Omental fat pad (tissue), 4 donors: ENCODE measurements around the gene ZNF787. TPM values are rescaled to one million over a fixed set of nuclear protein-coding genes. Genes with fewer than 3 reads are reported as not detected.

ENCODE experiments used
- ATAC-seq: fragments of 150-250 bp; one replicate; pipeline ENCODE4 v1.9.1; 2016; ENCODE audit warnings: mild to moderate bottlenecking, moderate library complexity; ENCODE audit not compliant: low FRiP score
- DNase-seq: peaks from one replicate; pipeline ENCODE4 v3.0.0-alpha.2; 2019; ENCODE audit warnings: low spot score
- small RNA-seq: library from RNA; depleted of rRNA; stranded (forward); fragments of <200 nt; gene quantifications from one replicate; pipeline ENCODE3, GENCODE V24; 2016
- total RNA-seq, 4 donors: library from RNA; depleted of rRNA; stranded (reverse); fragments of >200 nt; gene quantifications; one replicate each; pipeline ENCODE4 v1.1.0, GENCODE V29; 2016
- TF ChIP-seq, protein P1 (sequence below), 3 donors: fragments of 450-650 bp; IDR thresholded peaks; one replicate each; pipeline ENCODE4 v1.5.1; 2016 to 2017; ENCODE audit warnings: antibody characterized with exemption in 3 of 3, mild to moderate bottlenecking in 3 of 3, moderate library complexity in 2 of 3

ZNF787 gene
- total RNA-seq, 4 donors from 2014 or later = 10.9 to 18.6 (median 12.0) TPM

DNA sequence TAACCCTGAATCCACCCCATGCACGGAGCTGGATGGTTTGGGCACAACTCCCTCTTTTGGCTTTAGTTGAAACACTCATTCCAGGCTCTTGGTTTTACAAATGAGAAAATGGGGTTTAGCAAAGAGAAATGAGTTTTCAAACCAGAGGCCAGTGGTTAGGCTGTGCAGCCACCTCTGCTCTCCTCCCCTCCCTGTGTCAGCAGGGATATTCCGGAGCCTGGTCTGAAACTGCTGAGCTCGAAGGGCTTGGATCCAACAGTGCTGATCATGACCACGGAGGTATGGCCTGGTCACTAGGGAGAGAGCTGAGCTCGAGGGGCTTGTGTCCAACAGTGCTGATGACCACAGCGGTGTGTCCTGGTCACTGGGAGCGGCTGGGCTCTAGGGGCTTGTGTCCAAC is 41.5 kb downstream of the ZNF787 start:
- no peak for DNase-seq
- no peak for ATAC-seq

DNA sequence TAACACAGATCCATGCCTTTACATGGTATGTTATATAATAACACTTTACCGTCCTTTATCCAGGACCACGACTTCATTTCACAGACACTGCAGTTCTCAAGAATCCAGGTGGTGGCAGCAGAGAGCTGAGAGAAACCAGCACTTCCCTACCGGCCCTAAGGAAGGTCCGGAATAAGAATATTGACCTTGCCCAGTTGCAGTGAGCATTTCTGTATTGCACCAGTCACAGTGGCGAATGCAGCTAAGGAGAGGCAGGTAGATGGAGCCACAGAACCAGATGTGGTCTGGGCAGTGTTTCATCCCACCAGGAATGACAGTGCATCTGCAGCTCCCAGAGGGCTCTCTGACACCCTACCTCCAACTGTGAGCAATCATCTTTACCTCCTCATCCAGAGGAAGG is 44.6 kb downstream of the ZNF787 start:
- ATAC-seq (no peak), DNase-seq (peak; percentile 58)
- TF ChIP-seq, protein P1, sequence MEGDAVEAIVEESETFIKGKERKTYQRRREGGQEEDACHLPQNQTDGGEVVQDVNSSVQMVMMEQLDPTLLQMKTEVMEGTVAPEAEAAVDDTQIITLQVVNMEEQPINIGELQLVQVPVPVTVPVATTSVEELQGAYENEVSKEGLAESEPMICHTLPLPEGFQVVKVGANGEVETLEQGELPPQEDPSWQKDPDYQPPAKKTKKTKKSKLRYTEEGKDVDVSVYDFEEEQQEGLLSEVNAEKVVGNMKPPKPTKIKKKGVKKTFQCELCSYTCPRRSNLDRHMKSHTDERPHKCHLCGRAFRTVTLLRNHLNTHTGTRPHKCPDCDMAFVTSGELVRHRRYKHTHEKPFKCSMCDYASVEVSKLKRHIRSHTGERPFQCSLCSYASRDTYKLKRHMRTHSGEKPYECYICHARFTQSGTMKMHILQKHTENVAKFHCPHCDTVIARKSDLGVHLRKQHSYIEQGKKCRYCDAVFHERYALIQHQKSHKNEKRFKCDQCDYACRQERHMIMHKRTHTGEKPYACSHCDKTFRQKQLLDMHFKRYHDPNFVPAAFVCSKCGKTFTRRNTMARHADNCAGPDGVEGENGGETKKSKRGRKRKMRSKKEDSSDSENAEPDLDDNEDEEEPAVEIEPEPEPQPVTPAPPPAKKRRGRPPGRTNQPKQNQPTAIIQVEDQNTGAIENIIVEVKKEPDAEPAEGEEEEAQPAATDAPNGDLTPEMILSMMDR (IDR thresholded peaks at IDR 0.05) = peak in 2 of 3 donors; percentile 57 to 68

More for the DNA sequence above, 41.5 kb downstream of the ZNF787 start:
- TF ChIP-seq, protein P1 (IDR thresholded peaks at IDR 0.05) = no peak

DNA sequence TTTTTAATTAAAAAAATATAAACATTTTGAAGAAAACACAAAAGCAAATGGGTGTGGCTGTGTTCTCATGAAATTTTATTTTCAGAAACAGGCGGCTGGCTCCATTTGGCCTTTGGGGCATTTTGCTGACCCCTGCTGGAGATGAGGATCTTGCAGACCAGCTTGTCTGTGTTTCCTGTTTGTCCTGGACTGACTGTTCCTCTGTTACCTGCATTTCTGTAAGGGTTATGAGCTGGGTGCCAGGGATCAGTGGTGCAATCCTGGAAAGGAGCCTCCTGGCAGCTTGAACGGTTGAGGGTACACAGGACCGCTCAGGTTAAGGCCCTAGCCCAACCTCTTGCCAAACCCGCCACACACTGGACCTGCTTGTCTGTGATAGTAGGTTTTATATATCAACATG is 49.9 kb downstream of the ZNF787 start:
- DNase-seq (no peak), ATAC-seq (no peak)
- TF ChIP-seq, protein P1 (IDR thresholded peaks at IDR 0.05) = no peak

DNA sequence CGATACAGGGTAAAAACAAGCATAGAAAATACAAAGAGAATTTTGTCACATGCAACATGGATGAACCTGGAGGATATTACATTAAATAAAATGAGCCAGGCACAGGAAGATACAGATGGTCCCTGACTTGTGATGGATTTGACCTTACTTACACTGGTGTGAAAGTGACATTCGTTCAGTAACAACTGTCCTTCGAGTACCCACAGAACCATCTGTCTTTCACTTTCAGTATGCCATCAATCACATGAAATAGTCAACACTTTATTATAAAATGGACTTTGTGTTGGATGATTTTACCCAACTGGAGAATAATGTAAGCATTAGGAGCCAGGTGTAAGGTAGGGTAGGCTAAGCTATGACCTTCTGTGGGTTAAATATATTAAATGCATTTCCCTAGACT is 51.5 kb downstream of the ZNF787 start:
- TF ChIP-seq, protein P1 (IDR thresholded peaks at IDR 0.05) = no peak
- no peak for DNase-seq
- ATAC-seq = no peak

DNA sequence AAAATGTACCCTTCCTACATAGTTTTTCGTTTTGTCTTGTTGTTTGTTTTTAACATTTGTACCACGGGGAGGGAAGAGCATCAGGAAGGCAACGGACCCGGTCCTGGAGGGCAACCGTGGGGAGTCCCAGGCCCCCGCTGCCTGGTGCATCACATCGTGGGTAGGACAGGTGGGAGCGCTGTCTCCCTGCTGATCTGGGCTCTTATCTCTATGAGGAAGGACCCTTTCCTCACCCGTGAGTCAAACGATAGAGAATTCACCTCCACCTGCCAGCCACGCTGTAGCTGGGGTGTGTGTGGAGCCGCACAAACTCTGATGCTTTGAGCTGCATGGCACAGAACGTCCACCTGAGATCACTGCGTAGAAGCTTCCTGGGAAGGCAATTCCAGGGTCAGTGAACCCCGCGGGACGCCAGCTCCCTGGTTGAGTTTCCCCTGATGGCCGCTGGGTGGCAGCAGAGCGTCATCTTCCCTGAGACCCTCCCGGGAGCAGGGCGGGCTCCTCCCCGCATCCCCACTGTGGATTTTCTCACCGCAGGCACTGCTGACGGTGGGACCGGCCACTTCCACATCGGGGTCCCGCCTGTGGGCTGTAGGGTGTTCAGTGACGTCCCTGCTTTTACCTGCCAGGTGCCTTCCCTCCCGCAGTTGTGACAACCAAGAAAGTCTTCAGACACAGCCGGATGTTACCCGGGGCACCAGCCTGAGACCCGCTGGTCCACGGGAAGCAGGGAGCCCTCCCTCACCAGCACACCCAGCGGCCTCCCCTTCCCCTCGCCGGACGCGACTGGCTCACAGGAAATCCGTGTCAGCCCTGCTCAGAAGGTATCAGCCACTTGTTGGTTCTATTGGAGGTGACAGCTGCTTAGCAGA is 54.7 kb downstream of the ZNF787 start:
- DNase-seq (no peak), ATAC-seq (peak; percentile 64)
- TF ChIP-seq, protein P1 (IDR thresholded peaks at IDR 0.05) = no peak

DNA sequence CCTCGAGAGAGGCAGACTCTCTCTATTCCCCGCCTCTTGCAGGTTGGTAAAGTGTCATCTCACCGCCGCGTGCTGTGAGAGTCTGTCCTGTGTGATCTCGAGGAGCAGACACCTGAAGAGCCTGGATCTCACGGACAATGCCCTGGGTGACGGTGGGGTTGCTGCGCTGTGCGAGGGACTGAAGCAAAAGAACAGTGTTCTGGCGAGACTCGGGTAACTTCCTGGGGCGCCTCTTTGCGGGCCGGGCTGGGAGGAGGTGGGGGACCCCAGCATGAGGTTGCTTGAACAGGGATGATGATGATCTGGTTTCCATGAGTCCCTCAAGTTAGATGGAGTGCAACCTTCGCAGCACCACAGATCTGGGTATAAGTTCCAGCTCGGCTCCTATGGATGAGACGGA is 67.5 kb downstream of the ZNF787 start:
- no peak for ATAC-seq
- no peak for DNase-seq
- TF ChIP-seq, protein P1 (IDR thresholded peaks at IDR 0.05) = no peak

Small RNA genes within 50 kb of the gene (small RNA-seq; reads per million reads assigned to genes)
- gene AC024580.2 (not detected), gene RF00019 (not detected)

Other genes with a start within 250 kb of the ZNF787 start
- gene NLRP13, start 189.0 kb downstream of the ZNF787 start, total RNA-seq = not detected
- not detected for gene NLRP8, start 173.5 kb downstream of the ZNF787 start, total RNA-seq
- gene NLRP5, start 134.5 kb downstream of the ZNF787 start, total RNA-seq = not detected
- 10 to 100 TPM; 10.4 to 14.2 (median 13.1) TPM for gene ZNF444, start 20.0 kb upstream of the ZNF787 start, total RNA-seq
- not detected for gene GALP, start 54.7 kb upstream of the ZNF787 start, total RNA-seq
- not detected for gene ZSCAN5B, start 76.5 kb upstream of the ZNF787 start, total RNA-seq
- gene ZSCAN5C, start 81.0 kb upstream of the ZNF787 start, total RNA-seq = not detected
- gene EDDM13, start 151.5 kb upstream of the ZNF787 start, total RNA-seq = not detected
- 10 to 100 TPM in 1 of 4 donors, 1 to 10 TPM in 3; 5.9 to 10.3 (median 8.2) TPM for gene ZSCAN5A, start 193.5 kb upstream of the ZNF787 start, total RNA-seq